GM19023 (cell line): ENCODE measurements around the gene GRIK2.

Experiments
- ATAC-seq: cut with Tn5 transposase; IDR thresholded peaks from one replicate; pipeline ENCODE4 v1.9.1; 2021; ENCODE audit warnings: mild to moderate bottlenecking, moderate library complexity; ENCODE audit not compliant: unreplicated experiment

GRIK2 gene

GRCh38 chr6:101765281-101765680 lies 371.8 kb downstream of the GRIK2 start:
- ATAC-seq = no peak

GRCh38 chr6:101770116-101770515 lies 376.6 kb downstream of the GRIK2 start:
- no peak for ATAC-seq

- ATAC-seq = no peak
Measured at GRCh38 chr6:101776919-101777350, 383.4 kb downstream of the GRIK2 start.

GRCh38 chr6:101777646-101778045 lies 384.1 kb downstream of the GRIK2 start:
- ATAC-seq = no peak

GRCh38 chr6:101779051-101779844 lies 385.7 kb downstream of the GRIK2 start:
- ATAC-seq = no peak

- no peak for ATAC-seq
Measured at GRCh38 chr6:101783287-101783686, 389.8 kb downstream of the GRIK2 start.

GRCh38 chr6:101784094-101784493 lies 390.6 kb downstream of the GRIK2 start:
- ATAC-seq = no peak

- ATAC-seq = no peak
Measured at GRCh38 chr6:101799531-101799930, 406.0 kb downstream of the GRIK2 start.

- ATAC-seq = no peak
Measured at GRCh38 chr6:101800598-101800997, 407.1 kb downstream of the GRIK2 start.

- ATAC-seq = no peak
Measured at GRCh38 chr6:101803136-101803535, 409.6 kb downstream of the GRIK2 start.

GRCh38 chr6:101806241-101806640 lies 412.7 kb downstream of the GRIK2 start:
- no peak for ATAC-seq

GRCh38 chr6:101811108-101811507 lies 417.6 kb downstream of the GRIK2 start:
- no peak for ATAC-seq

GRCh38 chr6:101816716-101817115 lies 423.2 kb downstream of the GRIK2 start:
- no peak for ATAC-seq

- ATAC-seq = no peak
Measured at GRCh38 chr6:101818051-101818450, 424.5 kb downstream of the GRIK2 start.

- no peak for ATAC-seq
Measured at GRCh38 chr6:101824551-101825345, 431.2 kb downstream of the GRIK2 start.

GRCh38 chr6:101826269-101826668 lies 432.8 kb downstream of the GRIK2 start:
- ATAC-seq = no peak

GRCh38 chr6:101826678-101827077 lies 433.2 kb downstream of the GRIK2 start:
- no peak for ATAC-seq

- no peak for ATAC-seq
Measured at GRCh38 chr6:101830501-101831031, 437.1 kb downstream of the GRIK2 start.

- ATAC-seq = no peak
Measured at GRCh38 chr6:101832371-101832770, 438.9 kb downstream of the GRIK2 start.

- ATAC-seq = no peak
Measured at GRCh38 chr6:101840100-101840499, 446.6 kb downstream of the GRIK2 start.

GRCh38 chr6:101845172-101845571 lies 451.7 kb downstream of the GRIK2 start:
- no peak for ATAC-seq

- no peak for ATAC-seq
Measured at GRCh38 chr6:101845621-101846020, 452.1 kb downstream of the GRIK2 start.
